ENCODE data around the gene TET1.

- TF ChIP-seq CTCF (IDR thresholded peaks at IDR 0.05; ENCODE audit: insufficient read depth, low read length, poor library complexity, severe bottlenecking) (no peak), EZH2phosphoT487 (conservative IDR thresholded peaks at IDR 0.05; ENCODE audit: low read length) (no peak)
Observed at GRCh38 chr10:68561865-68562649, 1.9 kb downstream of the TET1 start.
